Measurements from ENCODE around the gene ACTG1. TPM values are rescaled to one million over a fixed set of nuclear protein-coding genes. Genes with fewer than 3 reads are reported as not detected.

The ACTG1 gene
- total and polyA plus RNA-seq, 9 of the 15 experiments (the other 6 are each of a cell fraction or from before 2014, with no cell fraction given) = 224 to 1,775 (median 568) TPM

DNA sequence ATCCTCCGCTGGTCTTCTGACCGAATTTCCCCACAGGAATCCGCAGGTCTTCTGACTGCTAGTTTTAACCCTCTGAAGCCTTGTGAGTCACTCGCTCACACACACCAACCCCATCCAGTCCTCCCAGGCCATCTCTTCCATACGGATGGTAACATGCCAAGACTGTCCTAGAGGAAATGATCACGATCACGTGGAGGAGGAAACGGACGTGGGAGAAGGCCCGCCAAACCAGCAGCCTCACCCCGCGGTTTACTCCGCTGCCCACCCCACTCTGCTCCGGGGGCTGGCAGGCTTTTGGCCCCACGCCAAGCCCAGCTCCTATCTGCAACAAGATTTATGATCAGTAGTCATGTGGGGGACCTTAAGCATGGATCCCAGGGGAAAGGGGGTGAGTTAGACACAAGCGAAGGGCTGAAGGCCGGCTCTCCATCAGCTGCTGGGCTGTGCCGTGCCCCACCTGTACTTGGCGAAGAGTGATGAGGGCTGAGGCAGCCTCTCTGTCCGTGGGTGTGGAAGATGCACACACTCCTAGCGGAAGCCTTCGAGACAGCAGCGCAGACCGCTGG is 41.1 kb upstream of the ACTG1 start (continued):
- TF ChIP-seq HOMEZ (CRISPR knock-in tag; IDR thresholded peaks at IDR 0.05) (no peak), MECOM (CRISPR knock-in tag; IDR thresholded peaks at IDR 0.05) (no peak), KLF16 (IDR thresholded peaks at IDR 0.05) (no peak), PRMT5 (CRISPR knock-in tag; IDR thresholded peaks at IDR 0.05) (no peak), CSDE1 (IDR thresholded peaks at IDR 0.05) (no peak), ZNF197 (CRISPR knock-in tag; IDR thresholded peaks at IDR 0.05; ENCODE audit: low read depth) (no peak), CGGBP1 (CRISPR knock-in tag; IDR thresholded peaks at IDR 0.05) (no peak), NFIX (CRISPR knock-in tag; IDR thresholded peaks at IDR 0.05; ENCODE audit: low read depth) (peak; percentile 45; the same call in 1 of the 2 replicates), SUPT5H (IDR thresholded peaks at IDR 0.05) (no peak), ESRRB (CRISPR knock-in tag; IDR thresholded peaks at IDR 0.05; ENCODE audit: borderline replicate concordance) (no peak), TRIM24 (IDR thresholded peaks at IDR 0.05) (no peak), JUND (IDR thresholded peaks at IDR 0.05; ENCODE audit: borderline replicate concordance, low read depth, low read length) (peak; percentile 30; the same call in 1 of the 2 replicates), JUND (tag; IDR thresholded peaks at IDR 0.05; ENCODE audit: borderline replicate concordance, low read depth, low read length) (no peak), FIP1L1 (IDR thresholded peaks at IDR 0.05; ENCODE audit: low read depth, low read length, poor library complexity, severe bottlenecking) (no peak), FOSL1 (tag; conservative IDR thresholded peaks at IDR 0.05) (peak; percentile 35; the same call in 1 of the 2 replicates), GABPB2 (CRISPR knock-in tag; conservative IDR thresholded peaks at IDR 0.05) (no peak), POLR2AphosphoS5 (IDR thresholded peaks at IDR 0.05; ENCODE audit: control insufficient read depth, insufficient read depth, low read depth, low read length) (peak; percentile 26; the same call in 1 of the 2 replicates), ZNF764 (CRISPR knock-in tag; IDR thresholded peaks at IDR 0.05; ENCODE audit: low read depth) (no peak), KLF13 (tag; IDR thresholded peaks at IDR 0.05; ENCODE audit: borderline replicate concordance, low read depth) (no peak), NFIC (IDR thresholded peaks at IDR 0.05) (peak; percentile 98), SMAD1 (IDR thresholded peaks at IDR 0.05; ENCODE audit: low read depth, low read length, partially characterized antibody) (no peak), CBX1 (IDR thresholded peaks at IDR 0.05; ENCODE audit: low read depth) (no peak), IRF2 (CRISPR knock-in tag; IDR thresholded peaks at IDR 0.05) (no peak), ILK (tag; IDR thresholded peaks at IDR 0.05; ENCODE audit: borderline replicate concordance, low read depth) (no peak), MEIS2 (IDR thresholded peaks at IDR 0.05; ENCODE audit: partially characterized antibody) (peak; percentile 87)
- TF ChIP-seq, protein P1, sequence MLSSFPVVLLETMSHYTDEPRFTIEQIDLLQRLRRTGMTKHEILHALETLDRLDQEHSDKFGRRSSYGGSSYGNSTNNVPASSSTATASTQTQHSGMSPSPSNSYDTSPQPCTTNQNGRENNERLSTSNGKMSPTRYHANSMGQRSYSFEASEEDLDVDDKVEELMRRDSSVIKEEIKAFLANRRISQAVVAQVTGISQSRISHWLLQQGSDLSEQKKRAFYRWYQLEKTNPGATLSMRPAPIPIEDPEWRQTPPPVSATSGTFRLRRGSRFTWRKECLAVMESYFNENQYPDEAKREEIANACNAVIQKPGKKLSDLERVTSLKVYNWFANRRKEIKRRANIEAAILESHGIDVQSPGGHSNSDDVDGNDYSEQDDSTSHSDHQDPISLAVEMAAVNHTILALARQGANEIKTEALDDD (IDR thresholded peaks at IDR 0.05) = no peak
- TF ChIP-seq, protein P2, sequence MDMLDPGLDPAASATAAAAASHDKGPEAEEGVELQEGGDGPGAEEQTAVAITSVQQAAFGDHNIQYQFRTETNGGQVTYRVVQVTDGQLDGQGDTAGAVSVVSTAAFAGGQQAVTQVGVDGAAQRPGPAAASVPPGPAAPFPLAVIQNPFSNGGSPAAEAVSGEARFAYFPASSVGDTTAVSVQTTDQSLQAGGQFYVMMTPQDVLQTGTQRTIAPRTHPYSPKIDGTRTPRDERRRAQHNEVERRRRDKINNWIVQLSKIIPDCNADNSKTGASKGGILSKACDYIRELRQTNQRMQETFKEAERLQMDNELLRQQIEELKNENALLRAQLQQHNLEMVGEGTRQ (CRISPR knock-in tag; IDR thresholded peaks at IDR 0.05) = peak; percentile 64; the same call in 1 of the 2 replicates

All from K562 (cell line).